Smooth muscle cell (in vitro differentiated cells): ENCODE results near the gene COL27A1. TPM values are rescaled to one million over a fixed set of nuclear protein-coding genes. Genes with fewer than 3 reads are reported as not detected.

Source experiments
- DNase-seq: peaks from one replicate; lab custom pipeline; 2025; ENCODE audit not compliant: unreplicated experiment; lab: John Stamatoyannopoulos, UW
- H2AFZ ChIP-seq: fragments of 200-600 bp; sonication (generic); 2 replicates; pipeline ENCODE4 v1.6.0; 2016; ENCODE audit warnings: antibody characterized with exemption, low read depth, mild to moderate bottlenecking
- H3F3A ChIP-seq: fragments of 200-600 bp; sonication (generic); 2 replicates; pipeline ENCODE4 v1.6.0; 2017; ENCODE audit warnings: antibody characterized with exemption, low read depth
- H3K27ac ChIP-seq: fragments of 200-600 bp; sonication (generic); 2 replicates; pipeline ENCODE4 v1.5.1; 2016; ENCODE audit warnings: low read depth, mild to moderate bottlenecking
- H3K27me3 ChIP-seq: fragments of 200-600 bp; sonication (generic); 2 replicates; pipeline ENCODE4 v1.6.1; 2016; ENCODE audit warnings: low read depth, mild to moderate bottlenecking
- H3K36me3 ChIP-seq: fragments of 200-600 bp; sonication (generic); 2 replicates; pipeline ENCODE4 v1.5.1; 2016; ENCODE audit warnings: low read depth
- H3K4me1 ChIP-seq: fragments of 200-600 bp; sonication (generic); 2 replicates; pipeline ENCODE4 v1.5.1; 2016; ENCODE audit warnings: low read depth
- H3K4me2 ChIP-seq: fragments of 200-600 bp; sonication (generic); 2 replicates; pipeline ENCODE4 v1.6.0; 2016; ENCODE audit warnings: mild to moderate bottlenecking
- H3K4me3 ChIP-seq: fragments of 200-600 bp; sonication (generic); 2 replicates; pipeline ENCODE4 v1.5.1; 2016; ENCODE audit warnings: mild to moderate bottlenecking
- H3K79me2 ChIP-seq: fragments of 200-600 bp; sonication (generic); 2 replicates; pipeline ENCODE4 v1.6.0; 2016; ENCODE audit warnings: low read depth, mild to moderate bottlenecking
- H3K9ac ChIP-seq: fragments of 200-600 bp; sonication (generic); 2 replicates; pipeline ENCODE4 v1.6.0; 2016; ENCODE audit warnings: low read depth
- H3K9me3 ChIP-seq: fragments of 200-600 bp; sonication (generic); replicated peaks from 2 replicates; pipeline ENCODE4 v1.5.1; 2016; ENCODE audit warnings: low read depth
- H4K20me1 ChIP-seq: fragments of 200-600 bp; sonication (generic); 2 replicates; pipeline ENCODE4 v1.6.0; 2016; ENCODE audit warnings: low read depth
- CTCF ChIP-seq: fragments of 200-600 bp; sonication (generic); IDR thresholded peaks from 2 replicates; pipeline ENCODE4 v1.5.1; 2017; ENCODE audit warnings: borderline replicate concordance, mild to moderate bottlenecking, antibody characterized with exemption; ENCODE audit not compliant: insufficient read depth, poor library complexity, severe bottlenecking
- WGBS: methylation state at CpG from one replicate; pipeline ENCODE4 v1.1.7; 2016; ENCODE audit warnings: low lambda C conversion rate; 5-methylcytosine and 5-hydroxymethylcytosine counted together
- polyA plus RNA-seq: library from polyadenylated mRNA; unstranded; fragments of >200 nt; fragmentation: Nextera tagmentation; extraction: Ambion mirVana; gene quantifications from 2 replicates; pipeline ENCODE4 v1.2.1, GENCODE V29; 2016
- total RNA-seq: library from RNA; depleted of rRNA; stranded (reverse); fragments of >200 nt; gene quantifications from 2 replicates; pipeline ENCODE4 v1.2.3, GENCODE V29; 2014

Gene COL27A1
- total and polyA plus RNA-seq, 2 experiments from 2014 or later: 18.1 to 19.9 TPM

GRCh38 chr9:114280636-114281472 is 125.5 kb downstream of the COL27A1 start:
- Histone ChIP-seq H3K9me3 (no peaks in the 10 kb centered on the region), H3K4me2 (peak overlapping the region; percentile 49), H2AFZ (no peak overlapping the region), H3K79me2 (no peaks in the 10 kb centered on the region), H3K4me3 (no peak overlapping the region), H3K4me1 (peaks cover 7% of the 10 kb centered on the region), H3K9ac (peak overlapping the region; percentile 69), H4K20me1 (no peaks in the 10 kb centered on the region), H3F3A (peaks cover 31% of the 10 kb centered on the region), H3K27me3 (no peaks in the 10 kb centered on the region), H3K36me3 (no peaks in the 10 kb centered on the region), H3K27ac (peak overlapping the region; percentile 96)
- 81% methylated on average over 8 of the region's 8 CpGs for WGBS
- no peak for DNase-seq
- no peak for TF ChIP-seq CTCF

GRCh38 chr9:114281473-114282103 is 126.3 kb downstream of the COL27A1 start:
- WGBS: 55% methylated on average over 12 of the region's 12 CpGs
- TF ChIP-seq CTCF: no peak
- Histone ChIP-seq H3K4me2 (peak overlapping the region; percentile 49), H3K4me3 (no peak overlapping the region), H3K4me1 (peaks cover 11% of the 10 kb centered on the region), H2AFZ (no peak overlapping the region), H3K27me3 (no peaks in the 10 kb centered on the region), H4K20me1 (no peaks in the 10 kb centered on the region), H3K27ac (peak overlapping the region; percentile 96), H3K36me3 (no peaks in the 10 kb centered on the region), H3F3A (peaks cover 28% of the 10 kb centered on the region), H3K79me2 (no peaks in the 10 kb centered on the region), H3K9me3 (no peaks in the 10 kb centered on the region), H3K9ac (peak overlapping the region; percentile 87)
- peak; percentile 47 for DNase-seq

- peak overlapping the region; percentile 96 for H3K27ac ChIP-seq
- H3K4me1 ChIP-seq: peaks cover 11% of the 10 kb centered on the region
- no peaks in the 10 kb centered on the region for H3K9me3 ChIP-seq
- H3K4me2 ChIP-seq: peak overlapping the region; percentile 43
- peaks cover 24% of the 10 kb centered on the region for H3F3A ChIP-seq
- H3K27me3 ChIP-seq: no peaks in the 10 kb centered on the region
- no peaks in the 10 kb centered on the region for H3K36me3 ChIP-seq
- H3K4me3 ChIP-seq: no peak overlapping the region
- no peak for TF ChIP-seq CTCF
- no peaks in the 10 kb centered on the region for H3K79me2 ChIP-seq
- DNase-seq: no peak
- no peak overlapping the region for H2AFZ ChIP-seq
- H4K20me1 ChIP-seq: no peaks in the 10 kb centered on the region
- peak overlapping the region; percentile 87 for H3K9ac ChIP-seq
- WGBS: 95% methylated on average over 3 of the region's 10 CpGs
Measured at GRCh38 chr9:114282104-114282485, 126.8 kb downstream of the COL27A1 start.
